ENCODE results near the gene KMT5B. TPM values are rescaled to one million over a fixed set of nuclear protein-coding genes. Genes with fewer than 3 reads are reported as not detected.

The KMT5B gene
- total RNA-seq, 1 donor from 2014 or later, result 43.7 TPM

DNA sequence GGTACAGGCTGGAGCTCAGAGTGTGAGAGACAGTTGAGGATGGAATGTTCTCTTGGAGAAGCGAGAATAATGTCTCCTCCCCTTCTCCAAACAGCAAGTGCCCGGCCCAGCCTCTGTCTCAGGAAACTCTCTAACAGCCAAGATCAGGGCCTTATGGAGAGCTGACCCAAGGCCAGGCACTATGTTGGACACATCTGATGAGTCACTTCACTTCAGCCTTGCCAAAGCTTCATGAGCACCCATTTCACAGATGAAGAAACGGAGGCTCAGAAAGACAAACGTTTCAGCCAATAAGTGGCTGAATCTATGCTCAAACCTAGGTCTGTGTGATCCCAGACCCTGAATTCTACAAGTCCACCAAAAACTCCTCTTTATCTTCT, 69.8 kb downstream of the KMT5B start:
- no peaks in the 10 kb centered on the region for H3K4me1 Mint-ChIP-seq
- no peaks in the 10 kb centered on the region for H3K36me3 Mint-ChIP-seq (ENCODE audit: low read depth)
- no peaks in the 10 kb centered on the region for H3K9me3 Mint-ChIP-seq
- no peak for DNase-seq (ENCODE audit: low read depth, low spot score)
- H3K4me3 Mint-ChIP-seq, result no peak overlapping the region
- no peak overlapping the region for H3K27ac Mint-ChIP-seq (ENCODE audit: unreplicated experiment)
- TF ChIP-seq, protein P1, sequence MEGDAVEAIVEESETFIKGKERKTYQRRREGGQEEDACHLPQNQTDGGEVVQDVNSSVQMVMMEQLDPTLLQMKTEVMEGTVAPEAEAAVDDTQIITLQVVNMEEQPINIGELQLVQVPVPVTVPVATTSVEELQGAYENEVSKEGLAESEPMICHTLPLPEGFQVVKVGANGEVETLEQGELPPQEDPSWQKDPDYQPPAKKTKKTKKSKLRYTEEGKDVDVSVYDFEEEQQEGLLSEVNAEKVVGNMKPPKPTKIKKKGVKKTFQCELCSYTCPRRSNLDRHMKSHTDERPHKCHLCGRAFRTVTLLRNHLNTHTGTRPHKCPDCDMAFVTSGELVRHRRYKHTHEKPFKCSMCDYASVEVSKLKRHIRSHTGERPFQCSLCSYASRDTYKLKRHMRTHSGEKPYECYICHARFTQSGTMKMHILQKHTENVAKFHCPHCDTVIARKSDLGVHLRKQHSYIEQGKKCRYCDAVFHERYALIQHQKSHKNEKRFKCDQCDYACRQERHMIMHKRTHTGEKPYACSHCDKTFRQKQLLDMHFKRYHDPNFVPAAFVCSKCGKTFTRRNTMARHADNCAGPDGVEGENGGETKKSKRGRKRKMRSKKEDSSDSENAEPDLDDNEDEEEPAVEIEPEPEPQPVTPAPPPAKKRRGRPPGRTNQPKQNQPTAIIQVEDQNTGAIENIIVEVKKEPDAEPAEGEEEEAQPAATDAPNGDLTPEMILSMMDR (conservative IDR thresholded peaks at IDR 0.05), result no peak
- no peaks in the 10 kb centered on the region for H3K27me3 Mint-ChIP-seq (ENCODE audit: low read depth)

DNA sequence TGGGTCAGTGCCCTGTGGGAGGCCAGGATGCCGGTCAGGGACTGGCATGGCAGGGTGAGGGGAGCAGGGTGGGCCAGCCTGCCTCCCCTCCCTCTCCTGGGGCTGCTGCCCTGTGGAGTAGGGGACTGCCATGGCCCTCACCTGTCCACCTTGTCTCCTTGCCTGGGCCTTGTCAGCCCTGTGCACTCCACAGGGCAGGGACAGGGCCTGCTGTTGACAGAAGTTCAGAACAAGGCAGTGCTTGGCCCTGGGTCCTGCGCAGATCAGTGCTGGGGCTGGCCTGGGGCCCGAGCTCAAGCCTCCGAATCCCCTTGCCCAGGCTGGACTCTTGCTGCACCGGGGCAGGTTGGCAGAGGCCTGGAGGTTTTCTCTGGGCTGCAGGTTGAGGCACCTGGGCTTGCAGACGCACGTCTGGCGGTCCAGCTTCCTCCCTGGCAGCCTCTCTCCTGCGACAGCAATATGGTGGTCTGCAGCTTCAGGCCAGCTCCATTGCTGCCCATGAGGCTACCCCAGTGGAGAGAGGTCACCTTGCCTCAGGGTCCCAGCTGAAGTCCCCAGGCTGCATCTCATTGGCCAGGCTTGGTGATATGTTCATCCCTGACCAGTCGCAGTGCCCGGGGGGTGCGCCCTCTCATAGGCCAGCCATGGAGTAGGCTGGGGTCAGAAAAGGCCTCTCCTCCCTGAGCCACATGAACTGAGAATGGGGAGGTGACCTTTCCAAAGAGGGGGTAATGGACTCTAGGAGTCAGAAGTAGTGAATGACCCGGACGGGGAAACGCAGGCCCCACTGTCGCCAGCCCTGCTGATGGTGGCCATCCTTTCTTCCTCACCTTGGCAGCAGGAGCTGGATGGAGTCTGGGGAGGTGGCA, 70.4 kb downstream of the KMT5B start:
- no peaks in the 10 kb centered on the region for H3K4me1 Mint-ChIP-seq
- DNase-seq (ENCODE audit: low read depth, low spot score), result no peak
- TF ChIP-seq, protein P1 (conservative IDR thresholded peaks at IDR 0.05), result no peak
- no peaks in the 10 kb centered on the region for H3K9me3 Mint-ChIP-seq
- peaks cover 2% of the 10 kb centered on the region for H3K36me3 Mint-ChIP-seq (ENCODE audit: low read depth)
- H3K27ac Mint-ChIP-seq (ENCODE audit: unreplicated experiment), result no peak overlapping the region
- no peak overlapping the region for H3K4me3 Mint-ChIP-seq
- H3K27me3 Mint-ChIP-seq (ENCODE audit: low read depth), result no peaks in the 10 kb centered on the region

DNA sequence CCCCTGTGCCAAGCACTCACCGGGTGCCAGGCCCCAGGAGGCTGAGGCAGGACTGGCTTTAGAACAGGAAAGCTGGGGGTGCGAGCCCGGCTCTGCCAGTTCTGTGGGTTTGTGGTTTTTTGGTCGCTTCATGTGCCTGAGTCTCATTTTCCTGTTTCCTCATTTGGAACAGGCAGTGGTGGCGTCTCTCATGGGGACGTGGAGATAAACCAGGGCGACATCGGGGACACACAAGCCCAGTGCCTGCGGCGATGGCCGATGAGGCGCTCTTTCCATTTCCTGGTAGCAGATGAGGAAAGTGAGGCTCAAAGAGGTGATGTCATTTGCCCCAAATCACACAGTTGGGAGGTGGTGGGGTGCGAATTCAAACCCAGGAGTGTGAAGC, 71.1 kb downstream of the KMT5B start:
- Mint-ChIP-seq H3K36me3 (ENCODE audit: low read depth) (peaks cover 2% of the 10 kb centered on the region), H3K9me3 (no peaks in the 10 kb centered on the region), H3K27ac (ENCODE audit: unreplicated experiment) (no peak overlapping the region), H3K4me1 (no peaks in the 10 kb centered on the region), H3K4me3 (no peak overlapping the region), H3K27me3 (ENCODE audit: low read depth) (no peaks in the 10 kb centered on the region)
- TF ChIP-seq, protein P1 (conservative IDR thresholded peaks at IDR 0.05), result no peak
- DNase-seq (ENCODE audit: low read depth, low spot score), result no peak

- peaks cover 2% of the 10 kb centered on the region for H3K36me3 Mint-ChIP-seq (ENCODE audit: low read depth)
- H3K4me3 Mint-ChIP-seq, result no peak overlapping the region
- TF ChIP-seq, protein P1 (conservative IDR thresholded peaks at IDR 0.05), result no peak
- no peaks in the 10 kb centered on the region for H3K27me3 Mint-ChIP-seq (ENCODE audit: low read depth)
- no peaks in the 10 kb centered on the region for H3K4me1 Mint-ChIP-seq
- H3K9me3 Mint-ChIP-seq, result no peaks in the 10 kb centered on the region
- no peak for DNase-seq (ENCODE audit: low read depth, low spot score)
- H3K27ac Mint-ChIP-seq (ENCODE audit: unreplicated experiment), result no peak overlapping the region
Measured at GRCh38 chr11:68141246-68142027, 71.7 kb downstream of the KMT5B start.

- no peaks in the 10 kb centered on the region for H3K27me3 Mint-ChIP-seq (ENCODE audit: low read depth)
- no peak for DNase-seq (ENCODE audit: low read depth, low spot score)
- peaks cover 5% of the 10 kb centered on the region for H3K36me3 Mint-ChIP-seq (ENCODE audit: low read depth)
- TF ChIP-seq, protein P1 (conservative IDR thresholded peaks at IDR 0.05), result no peak
- H3K27ac Mint-ChIP-seq (ENCODE audit: unreplicated experiment), result no peak overlapping the region
- H3K4me1 Mint-ChIP-seq, result no peaks in the 10 kb centered on the region
- peaks cover 3% of the 10 kb centered on the region for H3K9me3 Mint-ChIP-seq
- H3K4me3 Mint-ChIP-seq, result no peak overlapping the region
Measured at GRCh38 chr11:68140496-68141245, 72.4 kb downstream of the KMT5B start.
